Endometrial microvascular endothelial cells (primary cell): Measurements from ENCODE around the gene MAP2. TPM values are rescaled to one million over a fixed set of nuclear protein-coding genes. Genes with fewer than 3 reads are reported as not detected.

Experiments used
- in situ Hi-C: cut with HindIII; loops from 2 replicates; pipeline ENCODE4 v1.10.0; 2017; ENCODE audit warnings: low sequenced_read_pairs, low pct_unique_long_range_greater_than_20kb; ENCODE audit errors: inconsistent ontology term
- total RNA-seq: library from RNA; depleted of rRNA; stranded (reverse); fragments of >200 nt; gene quantifications from one replicate; pipeline ENCODE4 v1.2.3, GENCODE V29; 2015; ENCODE audit errors: inconsistent ontology term

MAP2 gene, protein sequence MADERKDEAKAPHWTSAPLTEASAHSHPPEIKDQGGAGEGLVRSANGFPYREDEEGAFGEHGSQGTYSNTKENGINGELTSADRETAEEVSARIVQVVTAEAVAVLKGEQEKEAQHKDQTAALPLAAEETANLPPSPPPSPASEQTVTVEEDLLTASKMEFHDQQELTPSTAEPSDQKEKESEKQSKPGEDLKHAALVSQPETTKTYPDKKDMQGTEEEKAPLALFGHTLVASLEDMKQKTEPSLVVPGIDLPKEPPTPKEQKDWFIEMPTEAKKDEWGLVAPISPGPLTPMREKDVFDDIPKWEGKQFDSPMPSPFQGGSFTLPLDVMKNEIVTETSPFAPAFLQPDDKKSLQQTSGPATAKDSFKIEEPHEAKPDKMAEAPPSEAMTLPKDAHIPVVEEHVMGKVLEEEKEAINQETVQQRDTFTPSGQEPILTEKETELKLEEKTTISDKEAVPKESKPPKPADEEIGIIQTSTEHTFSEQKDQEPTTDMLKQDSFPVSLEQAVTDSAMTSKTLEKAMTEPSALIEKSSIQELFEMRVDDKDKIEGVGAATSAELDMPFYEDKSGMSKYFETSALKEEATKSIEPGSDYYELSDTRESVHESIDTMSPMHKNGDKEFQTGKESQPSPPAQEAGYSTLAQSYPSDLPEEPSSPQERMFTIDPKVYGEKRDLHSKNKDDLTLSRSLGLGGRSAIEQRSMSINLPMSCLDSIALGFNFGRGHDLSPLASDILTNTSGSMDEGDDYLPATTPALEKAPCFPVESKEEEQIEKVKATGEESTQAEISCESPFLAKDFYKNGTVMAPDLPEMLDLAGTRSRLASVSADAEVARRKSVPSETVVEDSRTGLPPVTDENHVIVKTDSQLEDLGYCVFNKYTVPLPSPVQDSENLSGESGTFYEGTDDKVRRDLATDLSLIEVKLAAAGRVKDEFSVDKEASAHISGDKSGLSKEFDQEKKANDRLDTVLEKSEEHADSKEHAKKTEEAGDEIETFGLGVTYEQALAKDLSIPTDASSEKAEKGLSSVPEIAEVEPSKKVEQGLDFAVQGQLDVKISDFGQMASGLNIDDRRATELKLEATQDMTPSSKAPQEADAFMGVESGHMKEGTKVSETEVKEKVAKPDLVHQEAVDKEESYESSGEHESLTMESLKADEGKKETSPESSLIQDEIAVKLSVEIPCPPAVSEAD (N-terminal part only)
- 29.3 TPM for total RNA-seq

DNA sequence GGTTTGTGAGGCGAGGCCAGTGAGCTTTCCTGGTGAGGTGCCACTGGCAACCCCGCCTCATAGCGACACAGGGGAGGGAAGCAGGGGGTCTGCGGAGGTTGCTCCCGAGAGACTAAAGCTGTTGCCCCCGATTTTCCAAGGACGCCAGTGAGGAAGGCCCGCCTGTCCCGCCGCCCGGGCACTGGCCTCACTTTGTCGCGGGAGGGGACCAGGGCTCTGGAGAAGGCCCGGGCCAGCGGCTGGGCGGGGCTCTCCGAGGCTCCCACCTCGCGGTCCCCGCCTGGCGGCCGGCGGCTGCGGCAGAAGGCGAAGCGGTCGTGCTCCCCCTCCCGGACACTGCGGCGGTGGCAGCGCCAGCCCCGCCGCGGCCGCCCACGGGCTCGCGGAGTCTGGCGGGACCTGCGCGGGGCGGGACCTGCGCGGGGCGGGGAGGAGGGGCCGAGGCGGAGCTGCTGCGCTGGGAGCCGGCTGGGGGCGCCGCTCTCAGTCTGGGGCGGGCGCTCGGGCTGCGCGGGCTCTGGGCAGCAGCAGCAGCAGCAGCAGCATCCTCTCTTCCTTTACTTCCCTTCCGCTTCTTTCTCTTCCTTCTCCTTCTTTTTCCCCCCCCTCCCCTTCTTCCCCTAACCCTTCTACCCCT lies at the start of gene MAP2:
TSS of gene MAP2 (plus strand) at position 486 of the 637 bp plus-strand sequence. CDS start 229,124 bp downstream, outside the sequence.
- in situ Hi-C loops, result no loop called here

GRCh38 chr2:209376686-209377085 lies 47.2 kb upstream of the MAP2 start:
- in situ Hi-C loops, result no loop called here

DNA sequence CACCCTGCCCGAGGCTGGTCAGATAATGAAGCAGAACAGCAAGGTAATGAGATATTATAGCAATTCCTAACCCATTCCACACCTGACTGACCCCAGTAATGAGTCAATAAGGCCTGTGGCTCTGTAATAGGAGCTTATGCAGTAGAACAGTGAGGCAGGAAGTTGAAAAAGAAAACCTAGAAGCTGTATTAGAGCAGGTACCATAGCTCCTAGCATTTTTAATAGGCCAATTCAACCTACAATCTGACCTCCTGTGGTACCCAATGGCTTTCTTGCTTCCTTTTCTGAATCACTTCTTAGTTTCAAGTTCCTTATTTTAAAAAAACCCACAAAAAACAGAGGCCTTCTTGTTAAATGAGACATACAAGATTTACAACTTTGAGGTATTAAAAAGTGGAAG lies 43.6 kb upstream of the MAP2 start:
- in situ Hi-C loops, result no loop called here

- in situ Hi-C loops, result no loop called here
Observed at GRCh38 chr2:209381091-209381490, 42.8 kb upstream of the MAP2 start.

GRCh38 chr2:209382775-209383174 lies 41.1 kb upstream of the MAP2 start:
- in situ Hi-C loops, result no loop called here

DNA sequence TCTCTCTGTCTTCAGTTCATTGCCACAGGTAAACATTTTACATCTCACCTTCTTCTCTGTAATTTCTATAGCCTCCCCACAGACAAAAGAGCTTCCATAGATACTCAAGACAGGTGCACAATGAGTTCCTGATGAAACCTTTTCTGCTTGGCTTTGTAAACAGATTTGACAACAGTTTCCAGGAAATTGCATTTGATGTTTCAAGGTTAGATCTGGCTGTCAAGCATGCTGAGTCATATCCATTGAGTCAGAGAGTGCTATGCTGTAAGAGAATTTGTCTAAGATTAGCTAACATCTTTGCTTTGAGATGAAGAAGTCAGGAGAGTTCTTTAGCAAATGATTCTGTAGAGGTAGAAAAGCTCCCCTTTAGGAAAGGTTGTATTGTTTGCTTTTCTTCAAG lies 40.6 kb upstream of the MAP2 start:
- in situ Hi-C loops, result no loop called here

DNA sequence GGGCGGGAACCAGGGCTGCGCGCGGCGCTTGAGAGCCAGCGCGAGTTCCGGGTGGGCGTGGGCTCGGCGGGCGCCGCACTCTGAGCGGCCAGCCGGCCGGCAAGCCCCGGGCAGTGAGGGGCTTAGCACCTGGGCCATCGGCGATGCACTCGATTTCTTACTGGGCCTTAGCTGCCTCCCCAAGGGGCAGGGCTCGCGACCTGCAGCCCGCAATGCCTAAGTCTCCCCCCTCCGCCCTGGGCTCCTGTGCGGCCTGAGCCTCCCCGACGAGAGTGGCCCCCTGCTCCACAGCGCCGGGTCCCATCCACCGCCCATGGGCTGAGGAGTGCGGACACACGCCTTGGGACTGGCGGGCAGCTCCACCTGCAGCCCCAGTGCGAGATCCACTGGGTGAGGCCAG lies 36.5 kb upstream of the MAP2 start:
- in situ Hi-C loops, result no loop called here

GRCh38 chr2:209388446-209389037 lies 35.3 kb upstream of the MAP2 start:
- in situ Hi-C loops, result no loop called here

DNA sequence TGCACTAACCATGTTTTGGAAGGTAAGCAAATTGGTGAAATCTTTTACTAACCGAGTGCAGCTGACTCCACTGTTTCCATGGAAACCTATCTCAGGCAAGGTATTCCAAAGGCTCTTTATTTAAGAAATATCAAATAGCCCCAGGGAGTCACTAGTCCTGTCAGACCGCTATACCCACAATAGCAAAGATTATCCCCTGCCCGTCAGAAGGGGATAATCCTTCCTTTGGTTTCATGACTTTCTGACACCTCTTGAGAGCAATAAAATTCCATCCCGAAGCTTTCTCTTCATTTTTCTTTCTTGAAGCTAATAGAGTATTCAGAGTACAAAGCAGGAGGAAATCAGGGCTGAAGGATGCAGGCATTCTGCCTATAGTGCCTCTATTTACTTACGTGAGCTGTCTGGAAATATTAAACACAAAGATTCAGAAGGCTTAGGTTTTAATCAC lies 34.7 kb upstream of the MAP2 start:
- in situ Hi-C loops, result no loop called here

- in situ Hi-C loops, result no loop called here
Observed at GRCh38 chr2:209390839-209391238, 33.0 kb upstream of the MAP2 start.

DNA sequence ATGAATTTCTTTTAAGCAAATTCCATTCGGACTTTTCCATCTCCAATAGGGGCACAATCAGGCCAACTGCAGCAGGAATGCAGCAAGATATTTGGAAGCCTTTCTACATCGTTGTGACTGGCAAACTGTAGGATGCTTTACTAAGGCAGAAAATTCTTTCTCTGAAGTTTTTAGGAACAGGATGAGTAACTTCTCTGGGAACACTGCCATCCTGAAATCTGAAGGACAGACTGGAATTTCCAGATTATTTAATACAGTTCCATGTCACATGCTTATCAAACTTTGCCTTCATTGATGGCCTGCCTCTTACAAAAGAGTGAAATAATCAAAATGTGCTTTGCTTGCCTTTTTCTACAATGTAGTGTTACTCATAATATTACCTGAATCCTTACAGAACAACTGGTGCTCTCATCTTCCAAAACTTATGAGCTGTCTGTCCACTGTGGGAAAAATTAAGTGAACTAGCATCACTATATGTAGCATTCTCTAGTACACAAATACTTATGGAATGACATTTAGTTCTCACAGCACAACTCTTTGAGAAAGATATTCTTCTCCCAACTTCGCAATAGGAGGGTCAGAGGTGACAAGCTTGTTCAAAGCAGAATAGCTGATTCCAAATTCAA lies 32.0 kb upstream of the MAP2 start:
- in situ Hi-C loops, result no loop called here

DNA sequence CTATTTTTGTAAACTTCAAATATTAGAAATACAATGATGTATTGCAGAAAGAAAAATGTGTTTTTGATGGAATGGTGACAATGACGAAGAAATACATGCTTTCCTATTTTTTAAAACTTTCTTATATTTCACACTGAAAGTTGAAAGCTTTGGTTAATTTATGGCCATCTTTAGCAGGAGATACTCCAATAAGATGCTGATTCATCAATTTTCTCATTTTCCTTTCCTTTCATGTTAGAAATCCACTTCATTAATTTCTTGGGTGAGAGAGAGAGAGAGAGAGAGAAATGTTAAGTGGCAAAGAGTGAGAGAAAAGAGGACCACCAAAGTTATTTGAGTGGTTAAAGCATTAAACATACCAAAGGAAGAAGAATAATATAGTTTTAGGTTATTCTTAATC lies 28.6 kb upstream of the MAP2 start:
- in situ Hi-C loops, result no loop called here

GRCh38 chr2:209395652-209396051 lies 28.2 kb upstream of the MAP2 start:
- in situ Hi-C loops, result no loop called here

DNA sequence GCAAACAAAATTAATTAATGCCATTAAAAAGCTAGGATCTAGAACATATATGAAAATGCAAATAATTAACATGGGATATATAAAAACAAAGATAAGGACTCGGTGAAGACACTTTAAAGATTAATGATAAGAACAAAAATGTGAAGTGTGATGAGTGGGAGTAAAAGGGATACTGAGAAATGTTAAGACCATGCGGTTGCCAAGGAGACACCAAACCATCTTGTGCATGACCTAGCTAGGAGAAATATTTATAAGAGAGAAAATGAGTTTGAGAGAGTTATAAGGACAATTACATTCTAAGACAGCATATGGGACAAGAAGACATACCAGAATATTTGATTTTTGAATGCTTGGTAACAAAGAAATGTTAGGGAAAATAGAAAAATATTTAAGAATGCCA lies 25.4 kb upstream of the MAP2 start:
- in situ Hi-C loops, result no loop called here

- in situ Hi-C loops, result no loop called here
Observed at GRCh38 chr2:209401788-209402187, 22.1 kb upstream of the MAP2 start.

GRCh38 chr2:209411296-209411695 lies 12.6 kb upstream of the MAP2 start:
- in situ Hi-C loops, result no loop called here

GRCh38 chr2:209411718-209412117 lies 12.1 kb upstream of the MAP2 start:
- in situ Hi-C loops, result no loop called here
